ENCODE measurements around the gene PSMB10.

- TF ChIP-seq CTCF (IDR thresholded peaks at IDR 0.05): no peak
- no peak for TF ChIP-seq POLR2A (IDR thresholded peaks at IDR 0.05)
Measured at GRCh38 chr16:67946966-67947558, 10.4 kb upstream of the PSMB10 start.
